ENCODE results near the gene A4GALT. TPM values are rescaled to one million over a fixed set of nuclear protein-coding genes. Genes with fewer than 3 reads are reported as not detected.
A peak's percentile ranks its signal among the peaks of the same experiment; 100 is the strongest.
"Not testable (repeated sequence)": the region's sequence is repeated elsewhere in the genome, so short reads cannot be mapped to it uniquely, and the experiment has no call there.

Gene A4GALT
- total RNA-seq, 1 donor from 2014 or later: 23.8 TPM

GRCh38 chr22:42766860-42767259, 46.2 kb upstream of the A4GALT start:
- Mint-ChIP-seq H3K4me3 (ENCODE audit: unreplicated experiment) (no peak overlapping the region), H3K27me3 (ENCODE audit: low read depth) (no peaks in the 10 kb centered on the region), H3K27ac (ENCODE audit: unreplicated experiment) (no peak overlapping the region), H3K9me3 (ENCODE audit: low read depth) (no peaks in the 10 kb centered on the region), H3K4me1 (ENCODE audit: low read depth) (peaks cover 23% of the 10 kb centered on the region), H3K36me3 (ENCODE audit: low read depth) (no peaks in the 10 kb centered on the region)
- DNase-seq (ENCODE audit: low spot score): no peak
- no peak for TF ChIP-seq CTCF (IDR thresholded peaks at IDR 0.05)

GRCh38 chr22:42764895-42765363, 44.3 kb upstream of the A4GALT start:
- TF ChIP-seq CTCF (IDR thresholded peaks at IDR 0.05): no peak
- H3K4me1 Mint-ChIP-seq (ENCODE audit: low read depth): peaks cover 18% of the 10 kb centered on the region
- H3K9me3 Mint-ChIP-seq (ENCODE audit: low read depth): no peaks in the 10 kb centered on the region
- H3K27me3 Mint-ChIP-seq (ENCODE audit: low read depth): no peaks in the 10 kb centered on the region
- no peak overlapping the region for H3K27ac Mint-ChIP-seq (ENCODE audit: unreplicated experiment)
- H3K36me3 Mint-ChIP-seq (ENCODE audit: low read depth): no peaks in the 10 kb centered on the region
- H3K4me3 Mint-ChIP-seq (ENCODE audit: unreplicated experiment): no peak overlapping the region
- DNase-seq (ENCODE audit: low spot score): no peak

- Mint-ChIP-seq H3K4me3 (ENCODE audit: unreplicated experiment) (no peak overlapping the region), H3K27me3 (ENCODE audit: low read depth) (no peaks in the 10 kb centered on the region), H3K4me1 (ENCODE audit: low read depth) (peaks cover 15% of the 10 kb centered on the region), H3K36me3 (ENCODE audit: low read depth) (no peaks in the 10 kb centered on the region), H3K9me3 (ENCODE audit: low read depth) (no peaks in the 10 kb centered on the region), H3K27ac (ENCODE audit: unreplicated experiment) (no peak overlapping the region)
- no peak for TF ChIP-seq CTCF (IDR thresholded peaks at IDR 0.05)
- DNase-seq (ENCODE audit: low spot score): no peak
These were observed 43.4 kb upstream of the A4GALT start for GRCh38 chr22:42763965-42764480.

- DNase-seq (ENCODE audit: low spot score): no peak
- Mint-ChIP-seq H3K9me3 (ENCODE audit: low read depth) (no peaks in the 10 kb centered on the region), H3K4me3 (ENCODE audit: unreplicated experiment) (no peak overlapping the region), H3K27ac (ENCODE audit: unreplicated experiment) (no peak overlapping the region), H3K27me3 (ENCODE audit: low read depth) (peaks cover 1% of the 10 kb centered on the region), H3K36me3 (ENCODE audit: low read depth) (no peaks in the 10 kb centered on the region), H3K4me1 (ENCODE audit: low read depth) (peaks cover 16% of the 10 kb centered on the region)
- TF ChIP-seq CTCF (IDR thresholded peaks at IDR 0.05): no peak
These were observed 40.3 kb upstream of the A4GALT start for GRCh38 chr22:42760806-42761565.

GRCh38 chr22:42758931-42759629, 38.4 kb upstream of the A4GALT start:
- Mint-ChIP-seq H3K36me3 (ENCODE audit: low read depth) (no peaks in the 10 kb centered on the region), H3K4me3 (ENCODE audit: unreplicated experiment) (no peak overlapping the region), H3K27me3 (ENCODE audit: low read depth) (peaks cover 1% of the 10 kb centered on the region), H3K9me3 (ENCODE audit: low read depth) (no peaks in the 10 kb centered on the region), H3K4me1 (ENCODE audit: low read depth) (peaks cover 9% of the 10 kb centered on the region), H3K27ac (ENCODE audit: unreplicated experiment) (peak overlapping the region; percentile 63)
- no peak for TF ChIP-seq CTCF (IDR thresholded peaks at IDR 0.05)
- DNase-seq (ENCODE audit: low spot score): no peak

GRCh38 chr22:42755553-42755952, 34.9 kb upstream of the A4GALT start:
- H3K9me3 Mint-ChIP-seq (ENCODE audit: low read depth); H3K36me3 Mint-ChIP-seq (ENCODE audit: low read depth); H3K27ac Mint-ChIP-seq (ENCODE audit: unreplicated experiment); H3K27me3 Mint-ChIP-seq (ENCODE audit: low read depth); DNase-seq (ENCODE audit: low spot score); H3K4me3 Mint-ChIP-seq (ENCODE audit: unreplicated experiment): not testable (repeated sequence)
- H3K4me1 Mint-ChIP-seq (ENCODE audit: low read depth): peaks cover 16% of the 10 kb centered on the region

- not testable (repeated sequence) for H3K27ac Mint-ChIP-seq (ENCODE audit: unreplicated experiment); H3K27me3 Mint-ChIP-seq (ENCODE audit: low read depth); H3K9me3 Mint-ChIP-seq (ENCODE audit: low read depth); DNase-seq (ENCODE audit: low spot score); H3K4me3 Mint-ChIP-seq (ENCODE audit: unreplicated experiment); H3K36me3 Mint-ChIP-seq (ENCODE audit: low read depth)
- peaks cover 16% of the 10 kb centered on the region for H3K4me1 Mint-ChIP-seq (ENCODE audit: low read depth)
These were observed 34.5 kb upstream of the A4GALT start for GRCh38 chr22:42755121-42755520.
